H9 (cell line): Measurements from ENCODE around the gene CMTM5. TPM values are rescaled to one million over a fixed set of nuclear protein-coding genes. Genes with fewer than 3 reads are reported as not detected.

Source experiments
- DNase-seq: peaks from one replicate; pipeline ENCODE4 v3.0.0-alpha.2; 2017
- H2AFZ ChIP-seq: one replicate; pipeline ENCODE4 v1.6.1; 2013; ENCODE audit warnings: mild to moderate bottlenecking, low read length, control low read depth, moderate library complexity
- H2AK5ac ChIP-seq: 2 replicates; pipeline ENCODE4 v1.6.1; 2013; ENCODE audit warnings: low read length, control low read depth, mixed read lengths; ENCODE audit not compliant: insufficient read length
- H2BK120ac ChIP-seq: one replicate; pipeline ENCODE4 v1.6.1; 2013; ENCODE audit warnings: low read depth, mild to moderate bottlenecking, low read length, control low read depth, inconsistent platforms; ENCODE audit not compliant: poor library complexity, severe bottlenecking
- H2BK12ac ChIP-seq: 2 replicates; pipeline ENCODE4 v1.6.1; 2013; ENCODE audit warnings: low read length, control low read depth, mixed read lengths, low read depth; ENCODE audit not compliant: insufficient read length
- H2BK15ac ChIP-seq: 2 replicates; pipeline ENCODE4 v1.6.1; 2013; ENCODE audit warnings: low read depth, low read length, control low read depth
- H2BK20ac ChIP-seq: one replicate; pipeline ENCODE4 v1.6.1; 2013; ENCODE audit warnings: low read depth, mild to moderate bottlenecking, low read length, control low read depth, inconsistent platforms; ENCODE audit not compliant: poor library complexity, severe bottlenecking
- H2BK5ac ChIP-seq: 2 replicates; pipeline ENCODE4 v1.6.1; 2013; ENCODE audit warnings: low read length, control low read depth, mixed read lengths; ENCODE audit not compliant: insufficient read length
- H3K14ac ChIP-seq: 2 replicates; pipeline ENCODE4 v1.6.1; 2013; ENCODE audit warnings: low read length, control low read depth; ENCODE audit not compliant: insufficient read depth
- H3K18ac ChIP-seq: 2 replicates; pipeline ENCODE4 v1.6.1; 2013; ENCODE audit warnings: low read depth, mild to moderate bottlenecking, mixed read lengths, low read length, control low read depth; ENCODE audit not compliant: insufficient read length
- H3K23ac ChIP-seq: 2 replicates; pipeline ENCODE4 v1.6.1; 2013; ENCODE audit warnings: low read length, control low read depth, mixed read lengths, low read depth; ENCODE audit not compliant: insufficient read length
- H3K23me2 ChIP-seq: 2 replicates; pipeline ENCODE4 v1.6.1; 2013; ENCODE audit warnings: low read depth, mild to moderate bottlenecking, mixed read lengths, low read length, control low read depth; ENCODE audit not compliant: insufficient read length, poor library complexity, severe bottlenecking
- H3K27ac ChIP-seq: 2 replicates; pipeline ENCODE4 v1.5.1; 2013; ENCODE audit warnings: low read length, control low read depth, mixed read lengths, low read depth; ENCODE audit not compliant: insufficient read length
- H3K27me3 ChIP-seq: 2 replicates; pipeline ENCODE4 v1.6.1; 2013; ENCODE audit warnings: low read length, control low read depth, inconsistent platforms; ENCODE audit not compliant: insufficient read depth
- H3K4ac ChIP-seq: 2 replicates; pipeline ENCODE4 v1.6.1; 2013; ENCODE audit warnings: low read depth, mild to moderate bottlenecking, control low read depth, inconsistent platforms, low read length, moderate library complexity
- H3K4me1 ChIP-seq: 2 replicates; pipeline ENCODE4 v1.6.1; 2013; ENCODE audit warnings: low read length, control low read depth, inconsistent platforms; ENCODE audit not compliant: insufficient read depth
- H3K4me2 ChIP-seq: 2 replicates; pipeline ENCODE4 v1.6.1; 2013; ENCODE audit warnings: low read length, control low read depth, mixed read lengths; ENCODE audit not compliant: insufficient read length, insufficient read depth
- H3K56ac ChIP-seq: 2 replicates; pipeline ENCODE4 v1.6.1; 2013; ENCODE audit warnings: low read depth, mild to moderate bottlenecking, mixed read lengths, low read length, control low read depth; ENCODE audit not compliant: insufficient read length
- H3K79me1 ChIP-seq: 2 replicates; pipeline ENCODE4 v1.6.1; 2013; ENCODE audit warnings: low read depth, mild to moderate bottlenecking, moderate library complexity, low read length, control low read depth, inconsistent platforms; ENCODE audit not compliant: insufficient read depth, poor library complexity, severe bottlenecking
- H3K79me2 ChIP-seq: 2 replicates; pipeline ENCODE4 v1.6.1; 2013; ENCODE audit warnings: low read length, control low read depth, inconsistent platforms; ENCODE audit not compliant: insufficient read depth
- H3K9ac ChIP-seq: 2 replicates; pipeline ENCODE4 v1.6.1; 2013; ENCODE audit warnings: low read length, control low read depth, mixed read lengths; ENCODE audit not compliant: insufficient read length; ENCODE audit errors: extremely low read depth
- H3K9me3 ChIP-seq: one replicate; pipeline ENCODE4 v1.6.1; 2013; ENCODE audit warnings: low read depth, low read length, inconsistent platforms; ENCODE audit not compliant: control insufficient read depth
- H3T11ph ChIP-seq: one replicate; pipeline ENCODE4 v1.6.1; 2013; ENCODE audit warnings: mild to moderate bottlenecking, low read length, control low read depth, inconsistent platforms
- H4K20me1 ChIP-seq: one replicate; pipeline ENCODE4 v1.6.1; 2013; ENCODE audit not compliant: control insufficient read depth, insufficient read length, insufficient read depth
- H4K5ac ChIP-seq: 2 replicates; pipeline ENCODE4 v1.6.1; 2013; ENCODE audit warnings: low read depth, mild to moderate bottlenecking, mixed read lengths, low read length, control low read depth; ENCODE audit not compliant: insufficient read length
- H4K8ac ChIP-seq: replicated peaks from 2 replicates; pipeline ENCODE4 v1.6.1; 2013; ENCODE audit warnings: low read length, control low read depth, mixed read lengths, low read depth; ENCODE audit not compliant: insufficient read length
- H4K91ac ChIP-seq: 2 replicates; pipeline ENCODE4 v1.6.1; 2013; ENCODE audit warnings: low read depth, mild to moderate bottlenecking, moderate library complexity, mixed read lengths, low read length, control low read depth; ENCODE audit not compliant: insufficient read length
- H3K27ac Mint-ChIP-seq, 3 experiments: 2 replicates in 2 of 3; 3 replicates in 1 of 3; pipeline ENCODE4 v1.8.0; 2020 to 2021; ENCODE audit warnings: mixed read lengths in 3 of 3, mild to moderate bottlenecking in 1 of 3, moderate library complexity in 1 of 3
- H3K27me3 Mint-ChIP-seq: 2 replicates; pipeline ENCODE4 v1.8.0; 2021; ENCODE audit warnings: low read depth, mild to moderate bottlenecking, moderate library complexity, mixed read lengths
- H3K36me3 Mint-ChIP-seq, 3 experiments: 2 replicates in 2 of 3; 3 replicates in 1 of 3; pipeline ENCODE4 v1.8.0; 2020 to 2021; ENCODE audit warnings: low read depth in 3 of 3, mixed read lengths in 3 of 3; ENCODE audit not compliant: insufficient read depth in 1 of 3
- H3K4me1 Mint-ChIP-seq, 2 experiments: 2 replicates each; pipeline ENCODE4 v1.8.0; 2020; ENCODE audit warnings: mixed read lengths in 2 of 2
- H3K4me3 Mint-ChIP-seq, 2 experiments: 2 replicates in 1 of 2; 3 replicates in 1 of 2; pipeline ENCODE4 v1.8.0; 2020 to 2021; ENCODE audit warnings: mild to moderate bottlenecking in 2 of 2, mixed read lengths in 2 of 2, moderate library complexity in 1 of 2
- H3K9me3 Mint-ChIP-seq, 2 experiments: 2 replicates in 1 of 2; 3 replicates in 1 of 2; pipeline ENCODE4 v1.8.0; 2020; ENCODE audit warnings: mild to moderate bottlenecking in 2 of 2, mixed read lengths in 2 of 2, moderate library complexity in 1 of 2
- WGBS: extraction: QIAGEN DNeasy Blood & Tissue Kit; methylation state at CpG from one replicate; pipeline ENCODE4 v1.1.7; 2013; ENCODE audit warnings: missing lambda C conversion rate, low lambda C conversion rate, mixed read lengths; ENCODE audit not compliant: insufficient read length; ENCODE audit errors: extremely low coverage; 5-methylcytosine and 5-hydroxymethylcytosine counted together
- total RNA-seq: library from RNA; stranded (reverse); gene quantifications from 2 replicates; pipeline ENCODE4 v1.2.1, GENCODE V29; 2021
- TF ChIP-seq, protein P1 (sequence below): fragments of 200-600 bp; sonication (generic); conservative IDR thresholded peaks from 3 replicates; pipeline ENCODE4 v1.8.0; 2021; ENCODE audit warnings: antibody characterized with exemption, mild to moderate bottlenecking

CMTM5 gene
- total RNA-seq, 1 experiment from 2014 or later: not detected

- Histone ChIP-seq H2AK5ac (no peak overlapping the region), H2AFZ (no peak overlapping the region), H3K4me1 (no peaks in the 10 kb centered on the region), H3K9ac (no peak overlapping the region), H3K4ac (no peak overlapping the region), H3K23ac (no peak overlapping the region), H3T11ph (no peak overlapping the region), H2BK20ac (no peak overlapping the region), H4K8ac (no peak overlapping the region), H3K79me1 (no peaks in the 10 kb centered on the region), H2BK120ac (no peak overlapping the region), H3K79me2 (no peaks in the 10 kb centered on the region), H3K14ac (no peak overlapping the region), H2BK5ac (no peak overlapping the region), H3K27me3 (no peaks in the 10 kb centered on the region), H3K27ac (no peak overlapping the region), H3K18ac (no peak overlapping the region), H3K9me3 (no peaks in the 10 kb centered on the region), H3K23me2 (no peaks in the 10 kb centered on the region), H4K91ac (no peak overlapping the region), H2BK12ac (no peak overlapping the region), H3K4me2 (no peak overlapping the region), H3K56ac (no peak overlapping the region), H4K20me1 (no peaks in the 10 kb centered on the region), H2BK15ac (no peak overlapping the region), H4K5ac (no peak overlapping the region)
- no peak for DNase-seq
- Mint-ChIP-seq H3K36me3 (no peaks in the 10 kb centered on the region), H3K9me3 (no peaks in the 10 kb centered on the region), H3K27ac (no peak overlapping the region), H3K27me3 (peaks cover 60% of the 10 kb centered on the region), H3K4me1 (peaks cover 11 to 20% of the 10 kb centered on the region in 2 experiments), H3K4me3 (no peak overlapping the region; a peak in 1 of 5 replicates)
- WGBS: no CpG with 5 or more reads among the region's 10 CpGs
- TF ChIP-seq, protein P1, sequence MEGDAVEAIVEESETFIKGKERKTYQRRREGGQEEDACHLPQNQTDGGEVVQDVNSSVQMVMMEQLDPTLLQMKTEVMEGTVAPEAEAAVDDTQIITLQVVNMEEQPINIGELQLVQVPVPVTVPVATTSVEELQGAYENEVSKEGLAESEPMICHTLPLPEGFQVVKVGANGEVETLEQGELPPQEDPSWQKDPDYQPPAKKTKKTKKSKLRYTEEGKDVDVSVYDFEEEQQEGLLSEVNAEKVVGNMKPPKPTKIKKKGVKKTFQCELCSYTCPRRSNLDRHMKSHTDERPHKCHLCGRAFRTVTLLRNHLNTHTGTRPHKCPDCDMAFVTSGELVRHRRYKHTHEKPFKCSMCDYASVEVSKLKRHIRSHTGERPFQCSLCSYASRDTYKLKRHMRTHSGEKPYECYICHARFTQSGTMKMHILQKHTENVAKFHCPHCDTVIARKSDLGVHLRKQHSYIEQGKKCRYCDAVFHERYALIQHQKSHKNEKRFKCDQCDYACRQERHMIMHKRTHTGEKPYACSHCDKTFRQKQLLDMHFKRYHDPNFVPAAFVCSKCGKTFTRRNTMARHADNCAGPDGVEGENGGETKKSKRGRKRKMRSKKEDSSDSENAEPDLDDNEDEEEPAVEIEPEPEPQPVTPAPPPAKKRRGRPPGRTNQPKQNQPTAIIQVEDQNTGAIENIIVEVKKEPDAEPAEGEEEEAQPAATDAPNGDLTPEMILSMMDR: no peak
Observed at GRCh38 chr14:23405096-23405495, 28.2 kb downstream of the CMTM5 start.
